ENCODE data around the gene FHIP1A.

The FHIP1A gene

DNA sequence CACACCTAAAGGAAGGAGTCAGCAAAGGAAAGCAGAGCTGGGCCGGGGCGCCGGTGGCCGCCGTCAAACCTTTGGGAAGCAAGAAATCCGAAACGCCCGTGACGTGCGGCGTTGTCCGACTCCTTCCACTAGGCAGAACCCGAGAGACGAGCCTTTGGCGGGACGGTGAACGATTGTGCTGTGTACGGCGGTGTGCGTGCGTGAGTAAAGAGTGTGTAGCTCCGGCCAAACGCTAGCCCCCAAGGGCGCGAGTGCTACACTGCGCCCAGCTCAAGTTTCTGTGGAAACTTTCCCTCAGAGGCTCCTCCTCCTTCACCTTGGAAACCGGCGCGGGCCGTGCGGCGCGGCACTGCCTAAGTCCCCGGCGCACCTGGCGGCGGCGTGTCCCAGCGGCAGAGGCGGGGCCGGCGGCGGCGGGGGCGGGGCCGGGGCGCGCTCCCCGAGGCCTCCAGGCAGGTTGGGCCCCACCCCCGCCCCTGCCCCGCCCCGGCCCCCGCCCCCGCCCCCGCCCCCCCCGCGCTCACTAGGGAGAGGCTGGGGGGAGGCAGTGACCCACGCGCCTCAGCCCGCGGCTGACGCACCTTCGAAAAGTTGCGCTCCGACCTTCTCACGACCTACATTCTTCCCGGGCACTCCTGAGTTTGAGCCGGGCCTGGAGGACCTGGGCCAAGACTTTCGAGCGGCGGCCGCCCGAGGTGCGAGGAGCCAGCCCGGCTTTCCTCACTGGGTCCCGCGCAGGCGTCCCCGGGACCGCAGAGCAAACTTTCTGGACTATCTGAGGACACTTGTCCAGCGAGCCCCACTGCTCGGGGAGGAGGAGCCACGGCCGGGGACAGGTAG is at the start of gene FHIP1A:
Gene FHIP1A, plus strand, starts transcription at position 547 of the 840 bp plus-strand sequence. CDS start 157,084 bp downstream, outside the sequence.
- peak within 1 kb of the TSS; percentile 88 for H3K4me3 ChIP-seq (ENCODE audit: low read depth, low read length)
- peak; percentile 91 for DNase-seq (ENCODE audit: low read depth)
- TF ChIP-seq, protein P1, sequence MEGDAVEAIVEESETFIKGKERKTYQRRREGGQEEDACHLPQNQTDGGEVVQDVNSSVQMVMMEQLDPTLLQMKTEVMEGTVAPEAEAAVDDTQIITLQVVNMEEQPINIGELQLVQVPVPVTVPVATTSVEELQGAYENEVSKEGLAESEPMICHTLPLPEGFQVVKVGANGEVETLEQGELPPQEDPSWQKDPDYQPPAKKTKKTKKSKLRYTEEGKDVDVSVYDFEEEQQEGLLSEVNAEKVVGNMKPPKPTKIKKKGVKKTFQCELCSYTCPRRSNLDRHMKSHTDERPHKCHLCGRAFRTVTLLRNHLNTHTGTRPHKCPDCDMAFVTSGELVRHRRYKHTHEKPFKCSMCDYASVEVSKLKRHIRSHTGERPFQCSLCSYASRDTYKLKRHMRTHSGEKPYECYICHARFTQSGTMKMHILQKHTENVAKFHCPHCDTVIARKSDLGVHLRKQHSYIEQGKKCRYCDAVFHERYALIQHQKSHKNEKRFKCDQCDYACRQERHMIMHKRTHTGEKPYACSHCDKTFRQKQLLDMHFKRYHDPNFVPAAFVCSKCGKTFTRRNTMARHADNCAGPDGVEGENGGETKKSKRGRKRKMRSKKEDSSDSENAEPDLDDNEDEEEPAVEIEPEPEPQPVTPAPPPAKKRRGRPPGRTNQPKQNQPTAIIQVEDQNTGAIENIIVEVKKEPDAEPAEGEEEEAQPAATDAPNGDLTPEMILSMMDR (IDR thresholded peaks at IDR 0.05; ENCODE audit: control insufficient read depth, extremely low read depth, insufficient read depth): peak; percentile 7; the same call in 1 of the 2 replicates

- no peak for DNase-seq (ENCODE audit: low read depth)
- TF ChIP-seq, protein P1 (IDR thresholded peaks at IDR 0.05; ENCODE audit: control insufficient read depth, extremely low read depth, insufficient read depth): no peak
These were observed 49.4 kb upstream of the FHIP1A start for GRCh38 chr4:151359576-151359975.

GRCh38 chr4:151361126-151361525 is 47.9 kb upstream of the FHIP1A start:
- H3K4me3 ChIP-seq (ENCODE audit: low read depth, low read length): no peak overlapping the region
- TF ChIP-seq, protein P1 (IDR thresholded peaks at IDR 0.05; ENCODE audit: control insufficient read depth, extremely low read depth, insufficient read depth): no peak
- no peak for DNase-seq (ENCODE audit: low read depth)

More at GRCh38 chr4:151359576-151359975, 49.4 kb upstream of the FHIP1A start:
- H3K4me3 ChIP-seq (ENCODE audit: low read depth, low read length): no peak overlapping the region

DNA sequence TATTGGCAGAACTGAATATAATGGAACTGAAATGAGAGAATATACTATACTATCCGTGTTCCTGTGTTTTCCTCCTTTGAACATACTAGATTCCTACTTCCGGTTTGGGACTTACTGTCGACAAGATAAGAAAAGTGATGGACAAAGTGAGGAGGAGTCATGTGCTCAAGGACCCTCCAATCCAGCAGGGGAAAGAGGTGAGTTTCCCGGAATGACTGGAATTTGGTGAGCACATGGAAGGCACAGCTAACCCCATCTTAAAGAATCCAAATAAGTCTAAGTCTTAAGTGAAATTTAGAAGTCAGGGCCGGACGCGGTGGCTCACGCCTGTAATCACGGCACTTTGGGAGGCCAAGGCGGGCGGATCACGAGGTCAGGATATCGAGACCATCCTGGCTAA is 47.0 kb upstream of the FHIP1A start:
- DNase-seq (ENCODE audit: low read depth): no peak
- no peak overlapping the region for H3K4me3 ChIP-seq (ENCODE audit: low read depth, low read length)
- TF ChIP-seq, protein P1 (IDR thresholded peaks at IDR 0.05; ENCODE audit: control insufficient read depth, extremely low read depth, insufficient read depth): no peak

DNA sequence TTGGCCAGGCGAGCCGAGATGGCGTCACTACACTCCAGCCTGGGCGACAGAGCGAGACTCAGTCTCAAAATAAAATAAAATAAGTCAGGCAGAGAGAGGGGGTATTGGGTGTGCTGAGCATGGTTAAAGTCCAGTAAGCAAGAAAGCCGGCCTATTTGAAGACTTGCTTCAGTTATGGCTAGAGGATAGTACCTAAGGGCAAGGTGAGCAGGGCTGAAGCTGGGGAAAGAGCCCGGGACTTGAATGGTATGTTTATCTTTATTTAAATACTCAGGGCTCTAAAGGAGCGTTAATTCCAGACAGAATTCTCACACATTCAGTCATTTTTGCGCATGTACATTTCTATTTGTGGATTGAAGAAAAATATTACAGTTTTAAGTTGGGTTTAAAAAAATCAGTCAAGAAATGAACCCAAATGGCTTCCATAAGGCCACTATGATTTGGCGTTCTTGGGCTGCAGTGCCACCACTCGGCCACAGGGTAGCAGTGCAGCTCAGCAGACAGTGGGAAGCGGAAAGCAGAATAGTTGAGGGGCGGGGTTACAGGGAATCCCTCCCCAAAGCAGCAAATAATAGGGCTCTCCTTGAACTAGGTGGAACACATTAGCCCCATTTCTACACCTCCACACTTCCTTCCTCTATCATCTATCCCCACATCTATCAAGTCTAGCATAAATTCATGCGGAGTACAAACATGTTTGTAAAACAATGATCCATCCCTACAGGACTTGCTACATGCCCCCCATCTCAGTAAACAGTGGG is 46.4 kb upstream of the FHIP1A start:
- H3K4me3 ChIP-seq (ENCODE audit: low read depth, low read length): no peak overlapping the region

GRCh38 chr4:151376540-151376939 is 32.4 kb upstream of the FHIP1A start:
- no peak overlapping the region for H3K4me3 ChIP-seq (ENCODE audit: low read depth, low read length)
- TF ChIP-seq, protein P1 (IDR thresholded peaks at IDR 0.05; ENCODE audit: control insufficient read depth, extremely low read depth, insufficient read depth): no peak
- no peak for DNase-seq (ENCODE audit: low read depth)

More for the DNA sequence above, 46.4 kb upstream of the FHIP1A start:
- DNase-seq (ENCODE audit: low read depth): peak; percentile 52
- TF ChIP-seq, protein P1 (IDR thresholded peaks at IDR 0.05; ENCODE audit: control insufficient read depth, extremely low read depth, insufficient read depth): peak; percentile 99
